ENCODE measurements around the gene MEGF11.

GRCh38 chr15:66096688-66097058 lies 156.9 kb downstream of the MEGF11 start:
- no peak for TF ChIP-seq SUZ12 (IDR thresholded peaks at IDR 0.05; ENCODE audit: extremely low read depth, insufficient read depth, insufficient read length)
- TF ChIP-seq YY1 (IDR thresholded peaks at IDR 0.05; ENCODE audit: insufficient read depth, insufficient read length), result no peak
